ENCODE results near the gene SHROOM1. TPM values are rescaled to one million over a fixed set of nuclear protein-coding genes. Genes with fewer than 3 reads are reported as not detected.

SHROOM1 gene
- total RNA-seq, 2 donors from 2014 or later = 62.1 to 364 TPM

- Histone ChIP-seq H3K27me3 (replicated peaks; ENCODE audit: insufficient read depth) (no peaks in the 10 kb centered on the region), H3K4me1 (replicated peaks) (no peaks in the 10 kb centered on the region), H3K36me3 (no peaks in the 10 kb centered on the region), H3K4me3 (no peak overlapping the region), H3K27ac (no peak overlapping the region), H3K9me3 (no peaks in the 10 kb centered on the region)
- intact Hi-C loops (cut with DNase I) = no loop called here
- TF ChIP-seq POLR2A (IDR thresholded peaks at IDR 0.05) = no peak
- TF ChIP-seq POLR2AphosphoS5 (IDR thresholded peaks at IDR 0.05) = no peak
- no peak for TF ChIP-seq CTCF (IDR thresholded peaks at IDR 0.05)
- no peak for DNase-seq (ENCODE audit: low spot score)
- WGBS = 70% methylated on average over 2 of the region's 2 CpGs
These were observed 29.9 kb downstream of the SHROOM1 start for GRCh38 chr5:132800545-132800944.

- 62% methylated on average over 2 of the region's 2 CpGs for WGBS
- H3K27me3 ChIP-seq (replicated peaks; ENCODE audit: insufficient read depth) = no peaks in the 10 kb centered on the region
- no peak overlapping the region for H3K27ac ChIP-seq
- H3K9me3 ChIP-seq = no peaks in the 10 kb centered on the region
- no peaks in the 10 kb centered on the region for H3K4me1 ChIP-seq (replicated peaks)
- H3K4me3 ChIP-seq = no peak overlapping the region
- H3K36me3 ChIP-seq = no peaks in the 10 kb centered on the region
- DNase-seq (ENCODE audit: low spot score) = no peak
- intact Hi-C loops (cut with DNase I) = no loop called here
- no peak for TF ChIP-seq POLR2AphosphoS5 (IDR thresholded peaks at IDR 0.05)
These were observed 31.1 kb downstream of the SHROOM1 start for GRCh38 chr5:132799392-132799791.

GRCh38 chr5:132797651-132798050 lies 32.8 kb downstream of the SHROOM1 start:
- TF ChIP-seq CTCF (IDR thresholded peaks at IDR 0.05) (no peak), POLR2A (IDR thresholded peaks at IDR 0.05) (no peak), POLR2AphosphoS5 (IDR thresholded peaks at IDR 0.05) (no peak)
- no peaks in the 10 kb centered on the region for H3K27me3 ChIP-seq (replicated peaks; ENCODE audit: insufficient read depth)
- intact Hi-C loops (cut with DNase I) = no loop called here

GRCh38 chr5:132791026-132791425 lies 39.4 kb downstream of the SHROOM1 start:
- TF ChIP-seq POLR2A (IDR thresholded peaks at IDR 0.05) (no peak), CTCF (IDR thresholded peaks at IDR 0.05) (no peak), POLR2AphosphoS5 (IDR thresholded peaks at IDR 0.05) (no peak)
- Histone ChIP-seq H3K36me3 (no peaks in the 10 kb centered on the region), H3K27me3 (replicated peaks; ENCODE audit: insufficient read depth) (no peaks in the 10 kb centered on the region), H3K4me3 (no peak overlapping the region), H3K9me3 (no peaks in the 10 kb centered on the region), H3K4me1 (replicated peaks) (no peaks in the 10 kb centered on the region), H3K27ac (no peak overlapping the region)
- intact Hi-C loops (cut with DNase I) = no loop called here
- WGBS = 95% methylated on average over 3 of the region's 3 CpGs
- DNase-seq (ENCODE audit: low spot score) = no peak

More at GRCh38 chr5:132797651-132798050, 32.8 kb downstream of the SHROOM1 start:
- DNase-seq (ENCODE audit: low spot score) = no peak
- Histone ChIP-seq H3K36me3 (no peaks in the 10 kb centered on the region), H3K4me1 (replicated peaks) (no peaks in the 10 kb centered on the region), H3K4me3 (no peak overlapping the region), H3K9me3 (no peaks in the 10 kb centered on the region), H3K27ac (no peak overlapping the region)
- WGBS = 79% methylated on average over 2 of the region's 2 CpGs

GRCh38 chr5:132790201-132790865 lies 40.1 kb downstream of the SHROOM1 start:
- Histone ChIP-seq H3K27me3 (replicated peaks; ENCODE audit: insufficient read depth) (no peaks in the 10 kb centered on the region), H3K4me1 (replicated peaks) (no peaks in the 10 kb centered on the region), H3K36me3 (no peaks in the 10 kb centered on the region), H3K27ac (no peak overlapping the region), H3K4me3 (no peak overlapping the region), H3K9me3 (no peaks in the 10 kb centered on the region)
- no peak for DNase-seq (ENCODE audit: low spot score)
- TF ChIP-seq CTCF (IDR thresholded peaks at IDR 0.05) = no peak
- TF ChIP-seq POLR2A (IDR thresholded peaks at IDR 0.05) = no peak
- TF ChIP-seq POLR2AphosphoS5 (IDR thresholded peaks at IDR 0.05) = no peak
- intact Hi-C loops (cut with DNase I) = no loop called here
- 51% methylated on average over 2 of the region's 2 CpGs for WGBS

Measured in prostate gland (tissue), 2 donors.